Fibroblast of mammary gland (primary cell): Measurements from ENCODE around the gene PRG3.
A peak's percentile ranks its signal among the peaks of the same experiment; 100 is the strongest.
"Not testable (repeated sequence)": the region's sequence is repeated elsewhere in the genome, so short reads cannot be mapped to it uniquely, and the experiment has no call there.

Source experiments
- DNase-seq: peaks from one replicate; pipeline ENCODE4 v3.0.0-alpha.2; 2010; ENCODE audit warnings: low read depth
- H3K4me3 ChIP-seq: 2 replicates; pipeline ENCODE4 v1.5.1; 2011; ENCODE audit warnings: low read depth, mild to moderate bottlenecking, low read length, moderate library complexity; ENCODE audit not compliant: control insufficient read depth
- TF ChIP-seq, protein P1 (sequence below): conservative IDR thresholded peaks from 2 replicates; pipeline ENCODE4 v1.5.1; 2011; ENCODE audit warnings: low read depth, low read length, inconsistent platforms; ENCODE audit not compliant: control insufficient read depth, insufficient read depth

PRG3 gene

GRCh38 chr11:57405271-57405860 lies 24.4 kb upstream of the PRG3 start:
- H3K4me3 ChIP-seq = no peak overlapping the region
- DNase-seq = peak; percentile 31
- TF ChIP-seq, protein P1, sequence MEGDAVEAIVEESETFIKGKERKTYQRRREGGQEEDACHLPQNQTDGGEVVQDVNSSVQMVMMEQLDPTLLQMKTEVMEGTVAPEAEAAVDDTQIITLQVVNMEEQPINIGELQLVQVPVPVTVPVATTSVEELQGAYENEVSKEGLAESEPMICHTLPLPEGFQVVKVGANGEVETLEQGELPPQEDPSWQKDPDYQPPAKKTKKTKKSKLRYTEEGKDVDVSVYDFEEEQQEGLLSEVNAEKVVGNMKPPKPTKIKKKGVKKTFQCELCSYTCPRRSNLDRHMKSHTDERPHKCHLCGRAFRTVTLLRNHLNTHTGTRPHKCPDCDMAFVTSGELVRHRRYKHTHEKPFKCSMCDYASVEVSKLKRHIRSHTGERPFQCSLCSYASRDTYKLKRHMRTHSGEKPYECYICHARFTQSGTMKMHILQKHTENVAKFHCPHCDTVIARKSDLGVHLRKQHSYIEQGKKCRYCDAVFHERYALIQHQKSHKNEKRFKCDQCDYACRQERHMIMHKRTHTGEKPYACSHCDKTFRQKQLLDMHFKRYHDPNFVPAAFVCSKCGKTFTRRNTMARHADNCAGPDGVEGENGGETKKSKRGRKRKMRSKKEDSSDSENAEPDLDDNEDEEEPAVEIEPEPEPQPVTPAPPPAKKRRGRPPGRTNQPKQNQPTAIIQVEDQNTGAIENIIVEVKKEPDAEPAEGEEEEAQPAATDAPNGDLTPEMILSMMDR = no peak

GRCh38 chr11:57403802-57404147 lies 22.8 kb upstream of the PRG3 start:
- DNase-seq = no peak
- TF ChIP-seq, protein P1 = no peak
- no peak overlapping the region for H3K4me3 ChIP-seq

DNA sequence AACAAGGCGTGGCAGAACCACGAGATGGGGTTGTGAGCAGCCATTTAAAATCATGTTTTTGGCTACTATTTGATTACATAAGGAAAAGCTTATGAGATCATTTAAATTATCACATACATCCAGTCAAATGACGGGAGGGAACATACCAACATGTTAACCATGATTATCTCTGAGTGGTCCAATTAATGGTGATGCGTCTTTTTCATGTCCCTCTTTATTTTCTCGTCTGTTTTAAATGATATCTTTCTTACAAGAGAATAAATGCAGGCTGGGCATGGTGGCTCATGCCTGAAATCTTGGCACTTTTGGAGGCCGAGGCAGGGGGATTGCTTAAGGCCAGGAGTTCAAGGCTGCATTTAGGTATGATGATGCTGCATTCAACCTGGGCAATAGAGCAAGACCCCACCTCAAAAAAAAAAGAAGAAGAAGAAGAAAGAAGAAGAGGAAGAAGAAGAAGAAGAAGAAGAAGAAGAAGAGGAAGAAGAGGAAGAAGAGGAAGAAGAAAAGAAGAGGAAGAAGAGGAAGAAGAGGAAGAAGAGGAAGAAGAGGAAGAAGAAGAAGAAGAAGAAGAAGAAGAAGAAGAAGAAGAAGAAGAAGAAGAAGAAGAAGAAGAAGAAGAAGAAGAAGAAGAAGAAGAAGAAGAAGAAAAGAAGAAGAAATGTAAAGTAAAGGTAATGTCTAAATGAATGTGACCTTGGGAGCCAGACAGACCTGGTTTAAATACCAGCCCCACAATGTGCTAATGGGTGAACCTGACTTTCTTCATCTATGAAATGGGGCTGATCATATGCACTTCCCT lies 22.3 kb upstream of the PRG3 start:
- not testable (repeated sequence) for DNase-seq

DNA sequence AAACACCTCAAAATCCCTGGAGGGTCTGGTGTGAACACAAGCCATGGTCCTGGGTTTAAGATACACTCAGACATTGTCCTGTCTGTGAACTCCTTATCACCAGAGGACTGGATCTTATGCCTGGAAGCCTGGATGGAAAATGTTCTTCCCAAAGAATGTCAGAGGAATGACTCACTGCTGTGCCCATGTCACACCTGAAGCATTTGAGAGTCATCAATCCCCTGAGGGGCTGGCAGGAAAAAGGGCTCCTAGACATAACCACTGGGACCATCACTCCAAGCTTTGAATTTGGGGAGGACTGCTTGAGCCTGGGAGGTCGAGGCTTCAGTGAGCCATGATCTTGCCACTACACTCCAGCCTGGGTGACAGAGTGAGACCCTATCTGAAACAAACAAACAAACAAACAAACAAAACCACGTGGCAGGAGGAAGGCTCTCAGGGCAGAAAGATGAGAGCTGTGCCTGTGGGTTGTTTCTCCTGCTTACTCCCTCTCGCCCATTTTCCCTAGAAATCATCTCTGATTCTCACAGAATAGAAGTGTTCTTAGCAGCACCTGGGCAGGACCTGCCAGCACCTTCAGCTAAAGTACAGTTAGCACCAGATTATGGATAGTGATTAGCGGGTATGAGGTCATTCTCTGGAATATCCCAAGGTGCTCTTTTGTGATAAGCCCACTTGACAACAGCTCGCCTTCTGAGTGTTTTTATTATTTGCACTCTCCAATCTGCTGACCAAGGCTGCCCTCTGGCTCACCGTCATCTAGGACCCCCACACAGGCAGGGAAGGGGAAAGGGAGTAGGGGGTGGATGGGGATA lies 21.4 kb upstream of the PRG3 start:
- TF ChIP-seq, protein P1 = no peak
- DNase-seq = no peak
- no peak overlapping the region for H3K4me3 ChIP-seq

More for the DNA sequence above, 22.3 kb upstream of the PRG3 start:
- not testable (repeated sequence) for H3K4me3 ChIP-seq

DNA sequence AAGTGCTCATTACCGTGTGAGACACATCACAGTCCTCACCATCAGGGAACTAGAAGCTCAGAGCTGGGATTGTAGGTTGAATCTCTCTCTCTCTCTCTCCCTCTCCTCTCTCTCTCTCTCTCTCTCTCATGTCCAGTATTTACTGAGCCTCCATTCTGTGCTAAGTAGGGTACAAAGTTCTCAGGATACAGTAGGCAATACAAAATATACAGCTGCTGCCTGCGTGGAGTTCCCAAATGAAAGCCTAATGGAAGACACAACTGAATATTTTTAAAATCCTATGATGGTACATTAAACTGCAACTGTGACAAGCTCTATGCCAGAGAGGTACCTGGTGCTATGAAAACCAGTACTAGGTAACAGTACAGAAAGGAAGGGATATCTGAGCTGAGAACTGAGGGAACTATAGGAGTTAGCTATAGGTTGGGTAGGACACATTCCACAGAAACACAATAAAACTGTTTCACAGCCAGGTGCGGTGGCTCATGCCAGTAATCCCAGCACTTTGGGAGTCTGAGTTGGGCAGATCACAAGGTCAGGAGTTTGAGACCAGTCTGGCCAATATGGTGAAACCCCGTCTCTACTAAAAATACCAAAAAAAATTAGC lies 19.1 kb upstream of the PRG3 start:
- TF ChIP-seq, protein P1 = no peak
- DNase-seq = no peak
- no peak overlapping the region for H3K4me3 ChIP-seq

- no peak for DNase-seq
- TF ChIP-seq, protein P1 = no peak
- H3K4me3 ChIP-seq = no peak overlapping the region
These were observed 18.3 kb upstream of the PRG3 start for GRCh38 chr11:57399221-57399620.
